SU-DHL-6 (cell line): Measurements from ENCODE around the gene SCUBE1.

Source experiments
- H2AFZ ChIP-seq: fragments of 200-600 bp; sonication (generic); 2 replicates; pipeline ENCODE4 v1.6.1; 2014; ENCODE audit warnings: low read depth, mild to moderate bottlenecking, moderate library complexity, mixed read lengths, antibody characterized with exemption, low read length; ENCODE audit not compliant: severe bottlenecking
- H3F3A ChIP-seq: fragments of 200-600 bp; shearing (Covaris generic); 2 replicates; pipeline ENCODE4 v1.6.0; 2016; ENCODE audit warnings: antibody characterized with exemption, mild to moderate bottlenecking; ENCODE audit not compliant: insufficient read depth
- H3K27ac ChIP-seq: fragments of 200-600 bp; sonication (generic); 2 replicates; pipeline ENCODE4 v1.5.1; 2016; ENCODE audit warnings: low read depth, mild to moderate bottlenecking, low read length, moderate library complexity, mixed read lengths
- H3K27me3 ChIP-seq: fragments of 200-600 bp; sonication (generic), shearing (Covaris generic); 2 replicates; pipeline ENCODE4 v1.6.0; 2014; ENCODE audit warnings: mild to moderate bottlenecking, low read length
- H3K36me3 ChIP-seq: fragments of 200-600 bp; sonication (generic); 2 replicates; pipeline ENCODE4 v1.6.1; 2014; ENCODE audit warnings: mild to moderate bottlenecking, low read length, mixed read lengths
- H3K4me2 ChIP-seq: fragments of 300-600, 200-600 bp; shearing (Covaris generic), sonication (generic); 2 replicates; pipeline ENCODE4 v1.6.0; 2014; ENCODE audit warnings: low read length, low read depth, mild to moderate bottlenecking; ENCODE audit not compliant: poor library complexity, severe bottlenecking
- H3K4me3 ChIP-seq: fragments of 200-600 bp; sonication (generic); 2 replicates; pipeline ENCODE4 v1.5.1; 2014; ENCODE audit warnings: antibody characterized with exemption, low read length, mild to moderate bottlenecking, mixed read lengths; ENCODE audit not compliant: insufficient read depth, poor library complexity, severe bottlenecking
- H3K79me2 ChIP-seq: fragments of 200-600 bp; sonication (generic); 2 replicates; pipeline ENCODE4 v1.6.1; 2014; ENCODE audit warnings: mild to moderate bottlenecking, low read length, moderate library complexity; ENCODE audit not compliant: insufficient read depth
- H3K9ac ChIP-seq: fragments of 200-600 bp; sonication (generic); 2 replicates; pipeline ENCODE4 v1.7.0; 2014; ENCODE audit warnings: mild to moderate bottlenecking, low read length
- H3K9me2 ChIP-seq: fragments of 200-600 bp; sonication (generic); replicated peaks from 2 replicates; pipeline ENCODE4 v1.6.1; 2014; ENCODE audit warnings: low read length; ENCODE audit not compliant: insufficient read depth
- H3K9me3 ChIP-seq: fragments of 200-600 bp; sonication (generic); 2 replicates; pipeline ENCODE4 v1.6.1; 2014; ENCODE audit warnings: low read length, mixed read lengths; ENCODE audit not compliant: insufficient read depth
- H4K20me1 ChIP-seq: fragments of 200-600 bp; sonication (generic); 2 replicates; pipeline ENCODE4 v1.6.1; 2014; ENCODE audit warnings: low read depth, mild to moderate bottlenecking, antibody characterized with exemption, low read length, moderate library complexity, mixed read lengths
- CTCF ChIP-seq: fragments of 200-600 bp; sonication (generic); IDR thresholded peaks from one replicate; pipeline ENCODE4 v1.5.1; 2017; ENCODE audit warnings: antibody characterized with exemption, mild to moderate bottlenecking, low read length, moderate library complexity; ENCODE audit not compliant: insufficient read depth, poor library complexity, severe bottlenecking
- EZH2phosphoT487 ChIP-seq: fragments of 200-600 bp; sonication (generic), shearing (Covaris generic); conservative IDR thresholded peaks from 2 replicates; pipeline ENCODE4 v1.6.1; 2018; ENCODE audit warnings: mild to moderate bottlenecking, antibody characterized with exemption, low read length, moderate library complexity, mixed read lengths

The SCUBE1 gene

GRCh38 chr22:43301866-43302265 lies 41.3 kb downstream of the SCUBE1 start:
- H3K27ac ChIP-seq, result no peak overlapping the region
- no peaks in the 10 kb centered on the region for H3K9me2 ChIP-seq
- no peak overlapping the region for H2AFZ ChIP-seq
- no peaks in the 10 kb centered on the region for H3K36me3 ChIP-seq
- H3K9ac ChIP-seq, result no peak overlapping the region
- TF ChIP-seq EZH2phosphoT487 (no peak), CTCF (no peak)
- H3K9me3 ChIP-seq, result no peaks in the 10 kb centered on the region
- H3K27me3 ChIP-seq, result no peaks in the 10 kb centered on the region
- no peak overlapping the region for H3K4me3 ChIP-seq
- H4K20me1 ChIP-seq, result no peaks in the 10 kb centered on the region
- no peaks in the 10 kb centered on the region for H3K79me2 ChIP-seq
- no peak overlapping the region for H3K4me2 ChIP-seq
- no peaks in the 10 kb centered on the region for H3F3A ChIP-seq

- no peak overlapping the region for H3K9ac ChIP-seq
- H3K79me2 ChIP-seq, result no peaks in the 10 kb centered on the region
- no peaks in the 10 kb centered on the region for H3K36me3 ChIP-seq
- H4K20me1 ChIP-seq, result no peaks in the 10 kb centered on the region
- no peak overlapping the region for H3K4me3 ChIP-seq
- no peaks in the 10 kb centered on the region for H3K9me2 ChIP-seq
- H3K4me2 ChIP-seq, result no peak overlapping the region
- H3K9me3 ChIP-seq, result no peaks in the 10 kb centered on the region
- no peak overlapping the region for H2AFZ ChIP-seq
- no peaks in the 10 kb centered on the region for H3F3A ChIP-seq
- no peak overlapping the region for H3K27ac ChIP-seq
- TF ChIP-seq CTCF, result no peak
- TF ChIP-seq EZH2phosphoT487, result no peak
- H3K27me3 ChIP-seq, result no peaks in the 10 kb centered on the region
Observed at GRCh38 chr22:43300891-43301676, 42.1 kb downstream of the SCUBE1 start.

DNA sequence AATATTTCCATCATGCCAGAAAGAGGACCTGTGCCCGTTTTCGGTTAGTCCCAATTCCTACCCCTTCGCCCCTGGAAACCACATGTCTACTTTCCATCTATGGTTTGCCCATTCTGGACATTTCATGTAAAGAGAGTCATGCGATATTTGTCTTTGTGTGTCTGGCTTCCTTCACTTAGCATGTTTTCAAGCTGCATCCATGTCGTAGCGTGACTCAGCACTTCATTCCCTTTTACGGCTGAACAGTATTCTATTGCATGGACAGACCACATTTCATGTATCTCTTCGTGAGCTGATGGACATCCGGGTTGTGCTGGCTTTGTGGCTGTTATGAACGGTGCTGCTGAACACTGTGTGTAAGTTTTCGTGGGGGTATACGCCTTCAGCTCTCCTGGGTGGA lies 43.4 kb downstream of the SCUBE1 start:
- no peak overlapping the region for H3K4me2 ChIP-seq
- no peaks in the 10 kb centered on the region for H3K9me2 ChIP-seq
- H3K36me3 ChIP-seq, result no peaks in the 10 kb centered on the region
- no peak overlapping the region for H3K9ac ChIP-seq
- H3K4me3 ChIP-seq, result no peak overlapping the region
- no peaks in the 10 kb centered on the region for H3K27me3 ChIP-seq
- TF ChIP-seq CTCF (no peak), EZH2phosphoT487 (no peak)
- H4K20me1 ChIP-seq, result no peaks in the 10 kb centered on the region
- no peaks in the 10 kb centered on the region for H3K9me3 ChIP-seq
- no peaks in the 10 kb centered on the region for H3K79me2 ChIP-seq
- H2AFZ ChIP-seq, result no peak overlapping the region
- no peaks in the 10 kb centered on the region for H3F3A ChIP-seq
- H3K27ac ChIP-seq, result no peak overlapping the region
